Stimulated activated CD4-positive, alpha-beta T cell treated with anti-CD3 and anti-CD28 coated beads, Interleukin-15, amount 100 ng/mL, for 24 hours (primary cell): ENCODE data around the gene MAP3K14.
A peak's percentile ranks its signal among the peaks of the same experiment; 100 is the strongest.

Experiments
- DNase-seq: peaks from one replicate; pipeline ENCODE4 v3.0.0-alpha.2; 2020

MAP3K14 gene

GRCh38 chr17:45277216-45277849 lies 39.5 kb downstream of the MAP3K14 start:
- peak; percentile 93 for DNase-seq

DNA sequence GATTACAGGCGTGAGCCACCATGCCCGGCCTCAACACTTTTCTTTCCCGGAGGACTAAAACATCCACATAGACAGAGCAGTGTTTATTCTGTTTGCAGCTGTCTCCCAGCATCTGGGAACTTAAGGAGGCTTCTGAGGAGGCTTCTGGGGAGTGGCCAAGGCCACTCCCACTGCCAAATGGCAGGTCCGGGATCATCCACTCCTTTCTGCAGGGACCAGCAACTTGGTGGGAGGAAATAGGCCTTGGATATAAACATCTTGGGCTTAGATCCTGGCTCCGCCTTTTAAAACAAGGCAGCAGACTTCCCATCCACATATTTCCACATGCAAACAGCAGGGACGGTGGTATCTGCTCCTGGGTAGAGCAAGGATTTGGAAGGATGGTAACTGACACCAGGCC lies 40.8 kb downstream of the MAP3K14 start:
- no peak for DNase-seq

DNA sequence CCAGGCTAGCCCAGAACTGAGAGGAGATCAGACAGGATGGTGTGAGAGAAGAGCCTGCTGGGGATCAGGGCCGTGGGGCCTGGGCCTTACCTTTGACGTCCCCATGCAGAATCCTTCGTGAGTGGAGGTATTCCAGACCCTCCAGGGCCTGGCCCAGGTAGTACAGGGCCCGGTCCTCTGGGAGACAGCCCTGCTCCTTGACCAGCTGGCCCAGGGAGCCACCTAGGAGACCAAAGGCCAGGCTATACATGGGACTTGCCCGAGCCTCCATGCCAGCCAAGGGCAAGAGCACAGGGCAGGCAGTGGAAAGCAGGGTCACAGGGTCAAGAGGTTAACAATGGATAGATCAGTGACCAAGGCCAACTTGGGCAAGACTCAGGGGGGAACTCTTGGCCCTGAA lies 42.8 kb downstream of the MAP3K14 start:
- DNase-seq, result no peak

DNA sequence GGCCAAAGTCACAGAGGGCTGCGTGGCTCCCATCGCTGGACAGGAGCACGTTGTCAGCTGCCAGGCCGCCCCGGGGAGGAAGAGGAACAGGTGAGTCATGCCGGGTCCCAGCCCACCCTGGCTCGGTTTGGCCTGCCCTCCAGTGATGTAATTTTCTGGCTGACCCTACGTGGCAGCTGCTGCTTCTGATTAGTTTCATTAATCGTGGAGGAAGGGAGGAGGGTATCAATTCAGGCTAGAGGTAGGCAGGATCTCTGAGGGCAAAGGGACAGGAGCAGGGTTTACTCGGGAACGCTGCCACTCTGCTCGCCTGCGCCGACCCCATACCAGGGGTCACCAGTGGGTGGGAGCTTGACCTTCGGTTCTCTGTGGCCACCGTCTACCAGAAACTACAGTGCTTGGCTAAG lies 43.3 kb downstream of the MAP3K14 start:
- no peak for DNase-seq

DNA sequence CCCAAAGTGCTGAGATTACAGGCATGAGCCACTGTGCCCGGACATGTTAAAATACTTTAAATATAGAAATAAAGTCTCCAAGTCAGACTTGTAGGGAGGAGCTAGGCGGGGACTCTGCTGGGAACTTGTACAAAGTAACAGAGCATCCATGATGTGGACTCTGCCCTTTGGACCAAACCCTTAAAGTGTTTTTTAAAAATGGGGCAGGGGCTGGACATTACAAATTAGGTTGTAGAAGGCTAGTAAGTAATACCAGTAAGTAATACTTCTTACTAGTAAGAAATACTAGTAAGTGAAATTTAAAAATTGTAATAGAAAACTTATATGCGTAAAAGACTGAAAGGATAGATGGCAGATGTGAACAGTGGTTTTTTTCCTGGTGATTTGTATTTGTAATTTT lies 45.2 kb downstream of the MAP3K14 start:
- DNase-seq, result no peak

DNA sequence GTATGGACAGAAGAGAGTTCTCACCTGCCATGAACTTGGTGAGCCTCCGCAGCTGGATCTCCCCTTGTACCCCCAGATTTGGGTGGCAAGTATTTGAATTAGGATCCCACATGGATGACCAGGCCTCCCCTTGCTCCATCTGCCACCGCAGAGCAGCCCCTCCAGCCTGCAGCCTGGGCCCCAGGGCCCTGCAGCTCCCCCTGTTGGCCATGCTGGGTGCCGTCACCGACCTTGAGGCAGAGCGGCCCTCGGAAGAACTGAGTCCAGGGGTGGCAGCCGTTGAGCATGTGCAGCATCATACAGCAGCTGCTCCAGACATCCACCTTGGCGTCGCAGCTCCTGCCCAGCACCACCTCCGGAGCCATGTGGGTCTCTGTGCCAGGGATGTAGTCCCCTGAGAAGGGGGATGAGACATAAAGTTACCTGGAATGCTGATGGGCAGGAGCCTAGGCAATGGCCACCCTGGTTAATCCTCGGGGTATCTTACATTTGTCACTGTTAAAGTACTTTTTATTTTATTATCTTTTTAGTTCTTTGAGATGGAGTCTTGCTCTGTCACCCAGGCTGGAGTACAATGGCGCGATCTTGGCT lies 45.9 kb downstream of the MAP3K14 start:
- peak; percentile 71 for DNase-seq

GRCh38 chr17:45269912-45270311 lies 46.9 kb downstream of the MAP3K14 start:
- peak; percentile 30 for DNase-seq

GRCh38 chr17:45267436-45268055 lies 49.3 kb downstream of the MAP3K14 start:
- no peak for DNase-seq

GRCh38 chr17:45266372-45266926 lies 50.4 kb downstream of the MAP3K14 start:
- no peak for DNase-seq

DNA sequence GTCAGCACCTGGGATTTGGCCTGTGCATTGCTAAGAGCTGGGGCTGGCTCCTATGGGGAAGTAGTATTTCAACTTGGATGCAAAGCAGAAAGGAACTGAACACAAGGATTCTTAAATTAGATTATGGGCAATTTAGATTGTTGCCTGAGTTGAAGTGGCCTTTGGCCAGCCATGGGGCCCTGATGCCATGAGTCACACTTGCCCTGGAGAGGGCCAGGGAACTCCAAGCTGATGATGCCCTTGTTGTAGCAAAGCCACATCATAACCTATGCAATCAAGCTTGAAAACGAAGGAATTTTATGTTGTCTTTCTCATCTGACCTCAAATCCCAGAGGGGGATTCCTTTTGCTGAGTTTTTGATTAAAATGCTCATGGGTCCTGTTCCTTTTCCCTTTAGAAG lies 51.0 kb downstream of the MAP3K14 start:
- no peak for DNase-seq

DNA sequence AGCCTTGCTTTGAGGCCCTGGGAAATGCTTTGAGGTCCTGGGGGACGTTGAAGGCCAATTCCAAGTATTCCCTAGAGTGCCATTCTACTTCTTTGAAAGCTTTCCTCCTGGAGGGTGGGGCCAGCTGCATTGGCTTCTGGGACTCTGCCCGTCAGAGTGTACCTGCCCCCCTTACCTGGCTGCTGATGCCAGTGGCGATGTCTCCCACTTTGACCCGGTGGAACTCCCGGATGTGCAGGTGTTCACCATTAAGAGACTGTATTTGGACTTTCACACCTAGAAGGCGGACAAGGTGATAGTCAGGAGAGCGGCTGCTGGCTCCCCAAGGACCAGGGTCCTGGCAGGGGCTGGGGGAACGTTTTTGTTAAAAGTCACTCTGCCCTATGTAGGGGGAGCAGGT lies 51.8 kb downstream of the MAP3K14 start:
- DNase-seq, result no peak

GRCh38 chr17:45264430-45264829 lies 52.4 kb downstream of the MAP3K14 start:
- no peak for DNase-seq

- DNase-seq, result no peak
These were observed 53.4 kb downstream of the MAP3K14 start for GRCh38 chr17:45263477-45263860.

DNA sequence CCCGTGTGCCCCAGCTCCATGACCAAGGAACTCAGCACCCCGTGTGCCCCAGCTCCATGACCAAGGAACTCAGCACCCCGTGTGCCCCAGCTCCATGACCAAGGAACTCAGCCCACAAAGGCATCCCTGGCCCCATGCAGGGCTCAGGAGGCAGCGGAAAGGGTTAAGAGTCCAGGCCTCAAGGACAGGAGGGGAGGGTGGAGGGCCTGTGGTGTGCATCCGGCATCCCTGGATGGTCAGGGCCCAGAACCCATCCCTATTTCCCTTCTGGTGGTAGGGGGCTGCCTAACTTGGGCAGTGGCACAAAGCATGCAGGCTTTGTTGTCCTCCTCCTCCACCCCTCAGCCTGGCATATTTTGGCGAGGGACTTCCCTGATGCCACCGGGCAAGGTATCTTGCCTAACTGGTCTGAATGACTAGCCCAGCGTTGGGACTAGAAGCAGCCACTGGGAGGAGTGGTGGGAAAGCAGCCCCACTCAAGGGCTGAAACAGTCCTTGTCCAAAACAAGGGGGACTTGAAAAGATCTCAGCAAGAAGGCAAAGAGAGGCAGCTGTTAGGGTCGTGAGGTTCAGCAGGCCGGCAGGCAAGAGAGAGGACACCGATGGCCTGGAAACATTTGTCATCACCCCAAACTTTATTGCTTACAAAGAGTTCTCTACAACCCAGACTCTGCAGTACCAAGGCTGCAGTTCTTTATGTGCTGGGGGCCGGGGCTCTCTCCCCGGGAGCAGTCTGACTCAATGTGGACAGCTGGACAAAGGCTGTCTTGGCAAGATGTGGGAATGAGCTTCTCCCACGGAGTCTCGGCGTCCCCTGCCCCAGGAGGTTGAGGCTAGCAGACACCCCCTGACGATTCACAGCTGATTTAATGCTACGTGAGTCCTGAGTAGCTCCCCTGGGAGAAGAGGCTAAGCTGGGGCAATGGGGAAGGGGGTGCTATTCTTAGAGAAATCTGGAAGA lies 54.0 kb downstream of the MAP3K14 start:
- no peak for DNase-seq

DNA sequence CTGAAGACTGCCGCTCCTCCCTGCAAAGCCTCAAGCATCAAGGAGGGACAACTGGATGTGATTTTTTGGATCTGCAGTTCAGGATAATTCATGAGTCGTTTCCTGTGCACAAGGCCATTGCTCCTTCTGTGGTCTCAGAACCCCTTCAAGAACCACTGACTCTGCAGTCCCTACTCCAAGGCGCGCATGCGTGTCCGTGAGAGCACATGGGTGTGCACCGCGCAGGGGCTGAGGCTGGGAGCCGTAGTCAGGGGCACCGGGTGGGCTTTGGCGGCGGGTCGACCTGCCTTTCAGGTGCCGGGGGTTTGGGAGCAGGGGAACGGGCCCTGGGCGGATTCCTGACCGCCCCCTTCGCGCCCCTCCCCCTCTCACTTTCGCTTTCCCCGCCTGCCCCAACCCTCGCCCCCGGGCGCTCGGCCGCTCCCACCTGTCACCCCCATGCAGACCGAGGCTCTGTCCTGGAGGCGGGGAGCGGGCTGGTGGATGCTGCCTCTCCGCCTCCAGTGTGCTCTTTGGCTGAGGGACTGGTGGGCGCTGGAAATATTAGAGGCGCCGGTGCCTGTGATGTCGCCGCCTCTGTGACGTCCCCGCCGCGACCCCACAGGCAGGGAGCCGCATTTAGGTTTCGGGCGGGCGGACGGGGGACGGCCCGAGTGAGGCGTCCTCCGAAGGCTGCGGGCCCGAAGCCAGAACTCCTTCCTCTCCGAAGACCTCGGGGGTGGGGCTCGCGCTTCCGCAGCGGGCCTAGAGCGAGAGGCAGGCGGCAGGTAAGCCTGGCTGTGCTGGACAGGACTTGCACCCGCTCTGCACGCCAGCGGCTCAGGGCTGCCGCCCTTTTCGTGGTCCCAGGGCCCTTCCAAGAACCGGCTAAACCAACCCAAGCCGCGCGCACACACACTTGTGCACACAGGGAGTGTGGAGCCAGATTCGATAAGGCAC lies 55.0 kb downstream of the MAP3K14 start, which contains the start of gene SPATA32:
SPATA32 (minus strand) TSS at position 518 of the 939 bp plus-strand sequence; CDS start at position 440, 78 bp downstream.
- peak; percentile 77 for DNase-seq

- DNase-seq, result no peak
These were observed 56.5 kb downstream of the MAP3K14 start for GRCh38 chr17:45260204-45260783.

DNA sequence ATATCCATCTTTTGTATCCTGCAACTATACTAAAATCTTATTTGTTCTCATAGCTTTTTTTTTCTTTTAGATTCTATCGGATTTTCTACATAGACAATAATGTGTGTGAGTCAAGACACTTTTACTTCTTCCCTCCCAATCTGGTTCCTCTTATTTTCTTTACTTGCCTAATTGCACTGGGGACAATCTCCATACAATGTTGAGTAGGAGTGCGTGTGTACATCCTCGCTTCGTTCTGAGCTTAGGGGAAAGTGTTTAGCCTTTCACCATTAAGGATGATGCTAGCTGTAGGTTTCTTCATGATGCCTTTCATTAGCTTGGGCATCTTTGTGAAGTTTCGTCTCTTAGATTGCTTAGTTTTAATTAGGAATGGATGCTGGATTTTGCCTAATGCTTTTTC lies 57.8 kb downstream of the MAP3K14 start:
- no peak for DNase-seq

DNA sequence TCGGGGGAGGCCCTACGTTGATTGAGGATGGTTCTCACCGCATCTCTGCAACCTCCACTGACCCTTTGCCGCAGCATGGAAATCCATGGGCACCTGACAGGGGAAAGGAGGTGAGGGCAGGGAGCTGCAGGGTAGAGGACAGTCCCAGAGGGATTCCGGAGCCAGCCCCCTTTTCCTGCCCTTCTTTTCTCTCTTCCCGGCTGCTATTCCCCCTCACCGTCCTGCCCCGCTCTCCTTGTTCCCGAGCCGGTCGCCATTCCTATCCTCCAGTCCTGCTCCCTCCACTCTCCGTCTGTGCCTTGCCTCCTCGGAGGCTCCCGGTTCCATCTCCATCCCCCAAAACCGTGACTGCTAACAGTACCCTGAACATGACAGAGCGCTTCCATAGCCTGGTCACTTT lies 59.7 kb downstream of the MAP3K14 start:
- DNase-seq, result no peak

GRCh38 chr17:45256114-45256966 lies 60.5 kb downstream of the MAP3K14 start:
- DNase-seq, result peak; percentile 25

- DNase-seq, result no peak
These were observed 61.5 kb downstream of the MAP3K14 start for GRCh38 chr17:45255358-45255757.
